ENCODE results near the gene KIAA0319L. TPM values are rescaled to one million over a fixed set of nuclear protein-coding genes. Genes with fewer than 3 reads are reported as not detected.

Gene KIAA0319L
- total RNA-seq, 1 experiment from 2014 or later = 20.9 TPM

DNA sequence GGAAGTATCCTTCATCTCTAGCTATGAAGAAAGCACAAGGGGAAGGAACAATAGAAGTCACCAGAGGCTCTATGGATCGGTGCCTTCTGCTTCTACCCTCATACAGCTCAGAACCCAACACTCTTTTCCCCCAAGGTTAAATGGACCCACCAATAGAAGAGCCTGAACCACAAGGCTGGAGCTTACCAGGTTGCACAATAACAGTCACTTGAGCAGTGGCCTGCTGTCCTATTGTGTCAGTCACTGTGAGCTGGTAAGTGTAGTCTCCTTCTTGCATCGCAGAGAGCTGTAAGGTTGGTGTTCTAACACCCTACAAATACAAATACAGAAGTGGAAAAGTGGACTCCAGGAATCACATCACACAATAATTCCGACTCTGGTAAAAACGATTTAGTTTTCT, 103.0 kb downstream of the KIAA0319L start:
- Histone ChIP-seq H3K9me3 (ENCODE audit: low read length) (no peaks in the 10 kb centered on the region), H3K27me3 (ENCODE audit: low read length) (no peaks in the 10 kb centered on the region), H3K9ac (ENCODE audit: low read length) (no peak overlapping the region), H3K36me3 (ENCODE audit: low read depth, low read length) (peaks cover 10% of the 10 kb centered on the region), H3K4me2 (ENCODE audit: low read length) (no peak overlapping the region), H3K4me1 (ENCODE audit: insufficient read depth, low read length) (peaks cover 19% of the 10 kb centered on the region), H3K4me3 (ENCODE audit: low read length) (no peak overlapping the region), H3K27ac (ENCODE audit: low read length) (peak overlapping the region; percentile 57), H3K9me2 (replicated peaks; ENCODE audit: low read length) (no peaks in the 10 kb centered on the region), H3F3A (ENCODE audit: low read length, unreplicated experiment) (no peaks in the 10 kb centered on the region), H2AFZ (ENCODE audit: low read length) (no peak overlapping the region), H3K79me2 (ENCODE audit: low read length) (no peaks in the 10 kb centered on the region), H4K20me1 (ENCODE audit: low read length) (no peaks in the 10 kb centered on the region)
- TF ChIP-seq, protein P1, sequence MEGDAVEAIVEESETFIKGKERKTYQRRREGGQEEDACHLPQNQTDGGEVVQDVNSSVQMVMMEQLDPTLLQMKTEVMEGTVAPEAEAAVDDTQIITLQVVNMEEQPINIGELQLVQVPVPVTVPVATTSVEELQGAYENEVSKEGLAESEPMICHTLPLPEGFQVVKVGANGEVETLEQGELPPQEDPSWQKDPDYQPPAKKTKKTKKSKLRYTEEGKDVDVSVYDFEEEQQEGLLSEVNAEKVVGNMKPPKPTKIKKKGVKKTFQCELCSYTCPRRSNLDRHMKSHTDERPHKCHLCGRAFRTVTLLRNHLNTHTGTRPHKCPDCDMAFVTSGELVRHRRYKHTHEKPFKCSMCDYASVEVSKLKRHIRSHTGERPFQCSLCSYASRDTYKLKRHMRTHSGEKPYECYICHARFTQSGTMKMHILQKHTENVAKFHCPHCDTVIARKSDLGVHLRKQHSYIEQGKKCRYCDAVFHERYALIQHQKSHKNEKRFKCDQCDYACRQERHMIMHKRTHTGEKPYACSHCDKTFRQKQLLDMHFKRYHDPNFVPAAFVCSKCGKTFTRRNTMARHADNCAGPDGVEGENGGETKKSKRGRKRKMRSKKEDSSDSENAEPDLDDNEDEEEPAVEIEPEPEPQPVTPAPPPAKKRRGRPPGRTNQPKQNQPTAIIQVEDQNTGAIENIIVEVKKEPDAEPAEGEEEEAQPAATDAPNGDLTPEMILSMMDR (conservative IDR thresholded peaks at IDR 0.05; ENCODE audit: low read depth, low read length) = no peak
- no peak for TF ChIP-seq EZH2phosphoT487 (IDR thresholded peaks at IDR 0.05; ENCODE audit: borderline replicate concordance, low read length)
- no peak for TF ChIP-seq EZH2 (IDR thresholded peaks at IDR 0.05; ENCODE audit: low read length, unreplicated experiment)
- ATAC-seq (no peak), DNase-seq (no peak)
- no TSS peak for BruUV-seq (replicated peaks)
- intact Hi-C loops (cut with micrococcal nuclease) = loop anchor here (5.0 kb wide), 2 partner anchors 53 to 318 kb away; no protein-coding TSS in a partner anchor
- CTCF ChIA-PET = interaction anchor here (0.5 kb wide), 1 partner anchor 13 kb away, joined by 3 read pairs; no protein-coding TSS in a partner anchor
- POLR2A ChIA-PET (ENCODE audit: unreplicated experiment) = no interaction called here

DNA sequence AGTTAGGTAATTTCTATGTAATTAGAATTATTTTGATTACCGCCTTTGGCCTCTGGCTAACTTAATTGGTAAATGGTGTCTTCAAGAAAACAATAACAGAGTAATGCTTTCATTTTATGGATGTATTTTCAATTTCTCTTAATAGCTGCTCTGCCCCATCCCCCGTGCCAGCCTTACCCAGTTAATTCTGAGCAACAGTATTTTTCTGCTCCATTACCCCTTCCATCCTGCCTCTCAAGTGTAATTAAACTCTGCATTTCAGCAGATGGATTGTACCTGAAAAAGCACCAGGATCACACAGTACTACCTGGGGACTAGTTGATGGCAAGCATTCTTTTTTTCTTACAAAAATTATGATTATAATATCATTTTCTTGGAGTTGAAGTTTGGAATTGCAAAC, 104.2 kb downstream of the KIAA0319L start:
- Histone ChIP-seq H3K27me3 (ENCODE audit: low read length) (no peaks in the 10 kb centered on the region), H3K9me3 (ENCODE audit: low read length) (no peaks in the 10 kb centered on the region), H2AFZ (ENCODE audit: low read length) (no peak overlapping the region), H3K27ac (ENCODE audit: low read length) (no peak overlapping the region), H3K9me2 (replicated peaks; ENCODE audit: low read length) (no peaks in the 10 kb centered on the region), H3K79me2 (ENCODE audit: low read length) (no peaks in the 10 kb centered on the region), H3F3A (ENCODE audit: low read length, unreplicated experiment) (peaks cover 8% of the 10 kb centered on the region), H4K20me1 (ENCODE audit: low read length) (no peaks in the 10 kb centered on the region), H3K36me3 (ENCODE audit: low read depth, low read length) (peaks cover 10% of the 10 kb centered on the region), H3K4me1 (ENCODE audit: insufficient read depth, low read length) (peaks cover 31% of the 10 kb centered on the region), H3K4me3 (ENCODE audit: low read length) (no peak overlapping the region), H3K4me2 (ENCODE audit: low read length) (no peak overlapping the region), H3K9ac (ENCODE audit: low read length) (no peak overlapping the region)
- DNase-seq (no peak), ATAC-seq (no peak)
- BruUV-seq (replicated peaks) = no TSS peak
- TF ChIP-seq EZH2phosphoT487 (IDR thresholded peaks at IDR 0.05; ENCODE audit: borderline replicate concordance, low read length) (no peak), EZH2 (IDR thresholded peaks at IDR 0.05; ENCODE audit: low read length, unreplicated experiment) (no peak)
- TF ChIP-seq, protein P1 (conservative IDR thresholded peaks at IDR 0.05; ENCODE audit: low read depth, low read length) = no peak
- intact Hi-C loops (cut with micrococcal nuclease) = loop anchor here (2.0 to 5.0 kb wide), 3 partner anchors 54 to 319 kb away; partner anchors contain the start of genes KIAA0319L and NCDN
- POLR2A ChIA-PET (ENCODE audit: unreplicated experiment) = no interaction called here
- CTCF ChIA-PET = interaction anchor here (0.9 to 1.0 kb wide), 2 partner anchors 112 to 274 kb away, joined by 4 read pairs; no protein-coding TSS in a partner anchor

DNA sequence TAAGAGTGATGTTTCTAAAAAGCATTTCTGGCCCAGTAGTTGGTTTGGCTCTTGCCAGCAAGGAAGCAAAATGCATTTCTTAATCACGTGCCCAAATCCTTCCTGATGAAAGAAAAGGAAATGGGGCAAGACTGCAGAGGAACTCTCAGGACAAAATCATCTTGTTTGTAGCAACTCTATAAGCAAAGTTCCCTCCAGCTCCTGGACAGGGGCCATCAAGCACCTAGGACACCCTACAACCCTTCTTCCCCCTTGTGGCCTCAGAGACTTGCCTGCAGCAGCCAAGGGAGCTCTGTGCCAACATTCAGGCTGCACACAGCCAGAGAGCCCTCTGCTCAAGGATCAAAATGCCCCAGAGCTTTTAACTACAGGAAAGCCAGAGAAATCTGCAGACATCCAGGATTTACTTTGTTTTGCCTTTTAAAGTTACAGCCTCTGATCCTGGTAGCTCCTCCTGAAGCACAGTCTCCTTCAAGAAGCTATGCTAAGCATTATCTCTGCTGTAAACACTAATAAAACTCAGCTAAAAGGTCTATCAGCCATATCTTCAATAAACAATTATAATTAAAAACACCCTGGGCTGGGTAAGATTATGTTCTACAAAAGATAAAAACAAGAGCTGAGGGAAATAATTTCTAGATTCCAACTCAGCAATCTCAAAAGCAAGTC, 105.0 kb downstream of the KIAA0319L start:
- intact Hi-C loops (cut with micrococcal nuclease) = loop anchor here (2.0 to 5.0 kb wide), 3 partner anchors 55 to 320 kb away; partner anchors contain the start of genes KIAA0319L and NCDN
- TF ChIP-seq EZH2 (IDR thresholded peaks at IDR 0.05; ENCODE audit: low read length, unreplicated experiment) (no peak), EZH2phosphoT487 (IDR thresholded peaks at IDR 0.05; ENCODE audit: borderline replicate concordance, low read length) (no peak)
- TF ChIP-seq, protein P1 (conservative IDR thresholded peaks at IDR 0.05; ENCODE audit: low read depth, low read length) = no peak
- Histone ChIP-seq H3K27me3 (ENCODE audit: low read length) (no peaks in the 10 kb centered on the region), H3K9ac (ENCODE audit: low read length) (no peak overlapping the region), H3K9me3 (ENCODE audit: low read length) (no peaks in the 10 kb centered on the region), H3K27ac (ENCODE audit: low read length) (no peak overlapping the region), H3K4me2 (ENCODE audit: low read length) (no peak overlapping the region), H2AFZ (ENCODE audit: low read length) (no peak overlapping the region), H3F3A (ENCODE audit: low read length, unreplicated experiment) (peaks cover 9% of the 10 kb centered on the region), H3K9me2 (replicated peaks; ENCODE audit: low read length) (no peaks in the 10 kb centered on the region), H3K4me1 (ENCODE audit: insufficient read depth, low read length) (peaks cover 36% of the 10 kb centered on the region), H3K79me2 (ENCODE audit: low read length) (no peaks in the 10 kb centered on the region), H3K4me3 (ENCODE audit: low read length) (no peak overlapping the region), H3K36me3 (ENCODE audit: low read depth, low read length) (peaks cover 14% of the 10 kb centered on the region), H4K20me1 (ENCODE audit: low read length) (no peaks in the 10 kb centered on the region)
- CTCF ChIA-PET = interaction anchor here (0.6 to 2.2 kb wide), 5 partner anchors 70 to 275 kb away, joined by 3 to 10 read pairs (median 4); partner anchors contain the start of genes KIAA0319L and NCDN
- BruUV-seq (replicated peaks) = no TSS peak
- POLR2A ChIA-PET (ENCODE audit: unreplicated experiment) = no interaction called here
- no peak for DNase-seq
- ATAC-seq = no peak

Measured in PC-3 (cell line).